Activated CD4-positive, alpha-beta T cell treated with anti-CD3 and anti-CD28 coated beads for 4 hours (primary cell): ENCODE measurements around the gene ARID5B.

Experiments used
- DNase-seq, 2 donors: peaks; one replicate each; pipeline ENCODE4 v3.0.0-alpha.2; 2020

ARID5B gene

DNA sequence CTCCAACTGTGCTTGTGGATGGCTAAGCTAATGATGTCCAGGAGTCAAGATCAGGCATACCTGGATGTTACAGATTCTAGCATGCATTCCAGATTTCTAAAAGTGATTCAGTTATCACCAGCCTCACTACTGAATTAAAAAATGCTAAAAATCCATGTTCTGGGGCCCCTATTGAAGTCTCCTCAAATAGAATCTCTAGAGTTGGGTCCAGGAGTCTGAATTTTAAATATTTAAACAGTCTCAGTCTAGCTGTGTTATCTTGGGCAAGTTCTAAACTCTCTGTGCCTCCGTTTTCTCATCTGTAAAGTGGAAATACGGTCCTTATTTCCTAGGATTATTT lies 5.0 kb downstream of the ARID5B start:
- DNase-seq: no peak

DNA sequence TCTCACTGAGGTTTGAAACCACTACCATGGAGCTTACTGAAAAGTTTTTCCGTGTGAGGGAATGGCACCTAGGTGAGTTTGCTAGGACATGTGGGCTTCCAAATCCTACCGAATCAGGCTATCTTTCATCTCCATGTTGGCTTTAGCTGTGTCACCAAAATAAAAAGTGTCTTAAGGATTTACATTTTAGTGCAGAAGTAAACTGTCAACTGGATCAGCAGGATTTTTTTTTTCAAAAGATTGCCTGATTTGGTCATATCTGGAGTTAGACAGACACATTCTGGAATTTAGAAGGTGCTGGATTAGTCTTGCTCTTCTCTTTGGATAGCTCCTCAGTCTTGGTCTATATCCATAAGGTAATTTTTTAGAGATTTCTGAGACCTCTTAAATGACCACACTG lies 5.5 kb downstream of the ARID5B start:
- DNase-seq: no peak

DNA sequence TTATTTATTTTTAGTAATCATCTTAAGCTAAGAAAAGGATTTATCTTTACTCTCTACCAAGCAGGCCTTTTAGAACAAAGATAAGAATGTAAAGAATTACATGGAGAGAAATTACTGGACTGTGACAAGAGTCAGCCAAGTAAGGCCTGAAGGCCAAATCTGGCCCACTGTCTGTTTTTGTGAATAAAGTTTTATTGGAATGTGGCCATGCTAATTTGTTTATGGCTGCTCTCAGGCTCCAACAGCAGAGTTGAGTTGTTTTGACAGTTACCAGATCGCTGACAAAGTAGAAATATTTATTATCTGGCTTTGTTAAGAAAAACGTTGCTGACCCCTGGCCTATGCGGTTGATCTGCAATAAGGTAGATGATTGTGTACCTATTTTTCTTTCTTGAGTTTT lies 6.1 kb downstream of the ARID5B start:
- DNase-seq: no peak

DNA sequence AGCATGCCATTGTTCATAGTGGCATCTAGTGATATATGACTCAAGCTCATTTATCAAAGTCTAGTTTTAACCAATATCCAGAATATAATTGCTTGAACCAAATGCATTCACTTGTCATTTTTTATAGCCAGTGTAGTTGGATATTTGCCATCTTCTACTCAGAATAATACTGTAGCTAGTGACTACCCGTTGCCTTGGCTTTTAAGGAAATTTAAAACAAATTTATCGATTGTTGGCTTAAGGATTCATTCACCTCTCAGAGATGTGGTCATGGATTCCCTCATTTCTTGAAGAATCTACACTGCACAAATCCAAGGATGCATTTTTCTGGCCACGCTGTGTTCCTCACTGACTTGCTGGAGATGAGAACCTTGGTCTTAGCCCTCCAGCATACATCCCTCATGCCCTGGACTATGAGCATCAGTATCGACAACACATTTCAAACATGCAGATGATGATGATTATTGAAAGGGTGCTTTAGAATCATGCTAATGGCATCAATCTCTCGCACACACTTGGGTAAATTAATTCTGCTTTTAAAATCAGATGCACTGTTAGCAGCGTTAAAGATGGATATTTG lies 8.8 kb downstream of the ARID5B start:
- DNase-seq: no peak

DNA sequence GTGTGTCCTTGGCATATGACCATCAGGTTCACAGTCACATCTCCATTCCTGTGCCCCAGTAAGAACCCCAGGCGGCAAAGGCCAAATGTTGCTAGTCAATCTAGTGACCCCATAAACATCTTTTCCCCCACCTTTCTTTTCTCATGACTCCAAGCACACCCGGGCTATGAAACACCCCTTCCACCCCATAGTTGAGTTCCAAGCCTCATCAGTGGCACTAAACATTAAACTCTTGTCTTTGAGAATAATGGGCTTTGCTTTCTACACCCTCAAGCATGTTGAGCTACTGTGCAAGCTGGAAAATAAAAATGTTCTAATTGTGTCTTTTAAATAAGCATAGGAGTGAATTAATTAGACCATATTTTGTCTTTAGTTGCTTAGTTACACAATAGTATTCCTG lies 9.4 kb downstream of the ARID5B start:
- DNase-seq: no peak

DNA sequence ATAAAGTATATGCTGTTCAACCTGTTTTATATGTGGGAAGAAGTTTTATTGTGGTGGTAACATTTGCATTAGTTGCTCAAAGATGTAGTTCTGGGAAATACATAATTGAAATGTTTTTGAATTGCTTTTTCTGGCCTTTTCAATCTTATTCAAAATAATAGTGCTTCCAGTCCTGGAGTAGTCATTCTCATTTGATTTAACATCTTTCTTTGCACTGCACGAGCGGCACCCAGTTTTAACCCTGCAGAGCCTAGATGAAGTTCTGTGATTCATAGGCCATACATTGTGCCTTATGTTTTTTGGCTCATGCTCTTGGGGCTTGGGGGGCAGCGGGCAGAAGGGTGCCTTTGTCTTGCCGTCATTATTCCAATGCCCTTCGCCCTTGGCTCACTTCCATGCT lies 9.9 kb downstream of the ARID5B start:
- DNase-seq: no peak

DNA sequence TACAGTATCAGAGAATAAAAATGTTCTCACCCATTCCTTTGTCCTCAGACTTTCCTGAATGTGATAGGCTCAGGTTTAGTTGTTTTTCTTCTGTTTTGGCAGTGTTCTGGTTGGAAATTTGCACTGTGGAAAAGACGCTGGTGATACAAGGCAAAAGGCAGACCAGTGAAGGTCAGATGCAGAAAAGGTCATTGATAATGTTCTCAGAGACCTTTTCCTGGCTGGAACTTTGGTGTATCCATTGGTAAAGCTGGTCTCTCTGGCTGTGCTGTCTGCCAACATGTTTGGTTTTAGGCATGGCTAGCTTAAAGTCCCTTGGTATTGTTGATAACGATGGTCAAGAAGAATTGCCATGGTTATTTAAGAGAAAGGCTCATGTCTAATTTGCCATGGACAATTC lies 11.5 kb downstream of the ARID5B start:
- no peak for DNase-seq

DNA sequence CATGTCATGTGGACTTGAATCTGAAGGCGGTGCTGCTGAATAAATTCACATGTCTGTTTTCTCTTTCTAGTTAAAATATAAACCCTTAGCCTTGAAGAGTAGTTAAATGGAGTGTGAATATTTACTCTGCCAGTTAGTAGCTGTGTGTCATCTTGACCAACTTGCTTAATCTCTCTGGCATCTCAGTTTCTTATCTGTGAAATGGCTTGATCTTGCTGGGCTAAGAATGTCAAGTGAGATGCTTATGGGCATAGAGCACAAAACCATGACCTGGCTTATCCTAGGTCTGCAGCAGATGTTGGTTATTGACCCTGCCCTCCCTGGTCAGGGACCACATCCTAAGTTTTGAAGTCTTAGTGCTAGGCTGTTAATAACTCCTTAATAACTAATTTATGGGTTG lies 16.6 kb downstream of the ARID5B start:
- no peak for DNase-seq

DNA sequence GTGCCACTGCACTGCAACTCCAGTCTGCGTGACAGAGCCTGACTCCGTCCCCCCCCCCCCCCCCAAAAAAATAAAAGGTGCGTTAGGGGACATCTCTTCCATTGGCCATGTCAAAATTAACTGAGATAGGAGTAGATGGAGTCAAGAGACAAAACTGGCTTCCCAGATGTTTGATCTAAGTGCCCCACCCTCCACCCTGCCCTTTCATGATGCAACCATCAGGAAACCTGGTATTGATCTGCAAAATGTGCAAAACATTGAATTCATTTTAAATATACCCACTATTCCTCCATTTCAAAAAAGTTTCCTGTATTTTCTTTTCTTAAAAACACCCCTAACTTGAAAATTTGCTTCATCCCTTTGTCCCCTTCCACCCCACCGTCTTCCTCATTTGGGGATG lies 17.5 kb downstream of the ARID5B start:
- DNase-seq: no peak

DNA sequence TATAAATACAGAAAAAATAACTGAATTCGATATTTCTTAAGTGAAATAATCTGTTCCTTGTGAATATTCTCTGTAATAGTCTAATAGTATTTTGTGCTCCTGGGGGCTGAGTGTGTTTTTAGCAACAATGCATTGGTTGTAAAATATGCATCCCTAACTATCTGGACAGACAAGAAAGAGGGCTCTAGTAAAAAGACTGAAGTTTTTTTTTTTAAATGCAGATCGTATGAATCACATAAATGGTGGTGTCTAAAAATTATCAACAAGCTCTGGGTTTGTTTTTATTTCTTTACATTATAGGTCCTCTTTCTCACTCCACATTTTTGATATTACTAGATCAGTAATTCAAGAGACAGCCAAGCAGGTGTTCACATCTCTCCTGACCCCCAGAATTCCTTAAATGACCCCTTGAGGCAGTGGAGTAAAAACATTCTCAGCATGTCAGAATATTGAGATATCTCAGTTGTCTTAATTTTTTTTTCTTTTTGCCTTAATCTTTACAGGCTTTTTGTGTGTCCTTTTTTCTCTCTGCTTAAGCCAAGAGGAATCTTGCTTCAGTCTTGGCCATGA lies 18.2 kb downstream of the ARID5B start:
- DNase-seq: no peak

DNA sequence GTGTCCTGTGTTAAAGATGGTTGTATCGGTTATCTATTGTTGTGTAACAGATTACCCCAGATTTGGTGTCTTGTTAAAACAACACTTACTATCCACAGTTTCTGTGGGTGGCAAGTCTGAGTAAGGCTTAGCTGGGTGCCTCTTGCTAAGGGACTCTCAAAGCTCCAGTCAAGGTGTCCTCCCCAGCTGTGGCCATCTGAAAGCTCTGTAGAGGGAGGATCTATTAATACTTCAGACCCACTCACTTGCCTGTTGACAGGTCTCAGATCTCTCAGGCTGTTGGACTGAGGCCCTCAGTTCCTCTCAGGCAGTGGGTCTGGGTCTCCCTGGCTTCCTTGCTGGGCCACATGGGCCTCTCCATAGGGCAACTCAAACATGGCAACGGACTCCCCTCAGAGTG lies 19.6 kb downstream of the ARID5B start:
- no peak for DNase-seq

DNA sequence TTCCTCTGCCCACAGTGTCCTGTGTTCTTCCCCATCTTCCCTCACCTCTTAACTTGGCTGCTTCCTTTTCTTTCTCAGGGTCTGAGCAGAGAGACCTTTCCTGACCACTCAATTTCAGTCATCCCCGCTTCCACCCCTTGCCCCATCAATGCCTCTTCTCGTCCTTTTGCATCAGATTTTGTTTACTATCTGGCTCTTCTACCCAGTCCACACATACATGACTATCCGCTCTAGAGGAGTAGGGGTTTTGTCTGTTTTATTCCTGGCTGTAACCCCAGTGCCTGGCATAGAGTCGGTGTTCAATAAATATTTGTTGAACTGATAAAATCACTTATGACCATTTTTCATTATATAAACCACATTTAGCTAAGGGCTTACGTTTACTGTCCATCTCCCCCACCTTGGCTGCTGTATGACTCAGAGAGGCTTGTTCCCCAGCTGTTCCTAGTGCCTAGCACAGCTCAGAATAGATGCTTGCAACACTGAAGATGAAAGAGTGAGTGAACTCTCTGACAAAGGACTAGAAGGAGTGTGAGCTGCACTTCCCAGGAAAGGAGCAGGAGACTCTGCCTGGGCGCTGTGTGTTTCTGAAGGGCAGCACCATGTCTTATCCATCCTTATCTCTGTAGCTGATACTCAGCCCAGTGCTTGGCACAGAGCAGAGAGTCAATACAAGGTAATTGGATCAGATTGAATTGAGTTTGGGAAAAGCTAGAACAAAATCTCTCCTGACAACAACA lies 21.9 kb downstream of the ARID5B start:
- DNase-seq: no peak

DNA sequence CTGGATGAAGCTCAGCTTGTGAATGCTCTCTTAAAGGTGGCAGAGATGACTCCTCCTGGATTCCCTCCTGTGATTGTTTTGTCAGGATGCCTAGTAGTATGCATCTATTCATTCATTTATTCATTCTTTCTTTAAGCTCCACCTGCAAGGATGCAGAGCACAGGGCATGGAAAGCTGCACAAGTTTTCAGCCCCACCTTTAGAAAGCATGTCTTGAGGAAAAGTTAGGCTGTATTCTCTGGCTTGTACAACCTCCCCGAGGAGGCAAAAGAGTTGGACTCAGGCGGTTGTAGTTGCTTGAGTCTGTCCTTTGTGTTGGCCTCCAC lies 22.4 kb downstream of the ARID5B start:
- no peak for DNase-seq

DNA sequence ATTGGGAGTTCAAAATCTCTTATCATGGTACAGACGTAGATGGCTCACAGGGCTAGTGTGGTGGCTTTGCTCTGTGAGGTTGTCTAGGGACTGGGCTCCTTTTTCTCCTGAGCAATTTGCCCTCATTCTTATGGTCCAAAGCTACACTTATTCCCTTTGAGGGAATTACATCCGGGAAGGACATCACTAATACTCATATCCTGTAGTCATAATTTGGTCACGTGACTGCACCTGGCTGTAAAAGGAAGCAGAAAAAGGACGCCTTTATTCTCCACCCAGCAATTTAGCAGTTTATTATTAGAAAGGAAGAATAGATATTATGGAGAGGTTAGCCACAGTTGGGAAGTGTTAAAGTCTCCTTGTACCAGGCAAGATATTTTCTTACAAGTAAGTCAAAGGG lies 28.1 kb downstream of the ARID5B start:
- DNase-seq: no peak

DNA sequence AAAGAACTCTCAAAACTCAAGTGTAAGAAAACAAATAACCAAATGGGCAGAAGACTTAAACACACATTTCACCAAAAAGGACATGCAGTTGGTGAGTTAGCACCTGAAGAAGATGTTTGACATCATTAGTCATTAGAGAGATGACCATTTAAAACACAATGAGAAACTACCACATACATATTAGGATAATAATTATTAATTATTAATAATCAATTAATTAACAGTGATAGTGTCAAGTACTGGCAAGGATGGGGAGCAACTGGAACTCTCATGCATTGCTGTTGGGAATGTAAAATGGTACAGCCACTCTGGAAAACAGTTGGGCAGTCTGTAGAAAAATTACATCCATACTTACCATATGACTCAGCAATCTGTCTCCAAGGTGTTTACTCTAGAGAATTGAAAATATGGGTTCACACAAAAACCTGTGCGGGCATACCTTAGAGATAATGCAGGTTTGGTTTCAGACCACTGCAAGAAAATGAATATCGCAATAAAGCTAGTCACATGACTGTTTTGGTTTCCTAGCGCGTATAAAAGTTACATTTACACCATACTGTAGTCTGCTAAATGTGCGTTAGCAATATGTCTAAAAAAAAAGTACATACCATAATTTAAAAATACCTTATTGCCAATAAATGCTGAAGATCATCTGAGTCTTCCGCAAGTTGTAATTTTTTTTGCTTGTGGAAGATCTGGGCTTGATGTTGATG lies 30.3 kb downstream of the ARID5B start:
- no peak for DNase-seq

DNA sequence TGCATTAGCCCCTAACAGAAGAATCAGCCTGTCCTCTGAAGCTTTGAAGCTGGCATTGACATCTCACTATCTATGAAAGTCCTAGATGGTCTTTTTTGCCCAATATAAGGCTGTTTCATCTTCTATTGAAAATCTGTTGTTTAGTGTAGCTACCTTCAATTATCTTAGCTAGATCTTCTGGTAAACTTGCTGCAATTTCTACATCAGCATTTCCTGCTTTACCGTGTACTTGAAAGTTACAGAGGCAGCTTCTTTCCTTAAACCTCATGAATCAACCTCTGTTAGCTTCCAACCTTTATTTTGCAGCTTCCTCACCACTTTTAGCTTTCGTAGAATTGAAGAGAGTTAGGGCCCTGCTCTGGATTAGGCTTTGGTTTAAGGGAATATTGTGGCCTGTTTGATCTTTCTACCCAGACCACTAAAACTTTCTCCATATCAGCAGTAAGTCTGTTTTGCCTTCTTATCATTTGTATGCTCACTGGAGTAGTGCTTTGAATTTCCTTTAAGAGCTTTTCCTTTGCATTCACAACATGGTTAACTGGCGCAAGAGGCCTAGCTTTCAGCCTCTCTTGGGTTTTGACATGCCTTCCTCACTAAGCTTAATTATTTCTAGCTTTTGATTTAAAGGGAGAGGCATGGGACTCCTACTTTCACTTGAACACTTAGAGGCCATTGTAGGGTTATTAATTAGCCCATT lies 32.5 kb downstream of the ARID5B start:
- no peak for DNase-seq

DNA sequence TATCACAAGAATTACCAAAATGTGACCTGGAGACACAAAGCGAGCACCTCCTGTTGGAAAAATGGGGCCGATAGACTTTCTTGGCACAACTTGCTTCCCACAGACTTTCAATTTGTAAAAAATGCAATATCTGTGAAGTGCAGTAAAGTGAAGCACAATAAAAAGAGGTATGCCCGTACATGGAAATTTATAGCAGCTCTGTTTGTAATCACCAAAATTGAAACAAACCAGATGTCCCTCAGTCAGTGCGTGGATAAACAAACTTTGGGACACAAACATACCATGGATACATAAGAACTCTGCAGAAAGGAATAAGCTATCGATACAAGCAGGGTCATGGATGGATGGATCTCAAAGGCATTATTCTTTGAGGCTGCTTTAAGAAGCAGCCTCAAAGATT lies 33.6 kb downstream of the ARID5B start:
- no peak for DNase-seq

DNA sequence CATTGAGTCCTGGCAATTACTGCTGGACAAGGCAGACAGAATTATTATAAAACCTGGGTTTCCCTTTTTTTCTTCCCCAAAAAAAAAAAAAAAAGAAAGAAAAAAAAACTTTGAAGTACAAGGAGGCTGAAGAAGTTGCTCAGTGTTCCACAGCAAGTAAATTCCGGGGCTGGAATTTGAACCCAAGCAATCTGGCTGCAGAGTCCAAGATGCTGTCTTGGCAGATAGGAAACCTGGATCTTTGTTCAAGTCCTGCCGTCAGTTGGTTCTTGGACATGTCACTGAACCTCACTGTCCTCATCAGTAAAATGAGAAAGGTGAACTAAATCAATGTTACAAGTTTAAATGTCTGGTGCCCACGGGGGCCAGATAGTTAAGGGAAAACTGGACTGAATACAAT lies 35.3 kb downstream of the ARID5B start:
- no peak for DNase-seq

DNA sequence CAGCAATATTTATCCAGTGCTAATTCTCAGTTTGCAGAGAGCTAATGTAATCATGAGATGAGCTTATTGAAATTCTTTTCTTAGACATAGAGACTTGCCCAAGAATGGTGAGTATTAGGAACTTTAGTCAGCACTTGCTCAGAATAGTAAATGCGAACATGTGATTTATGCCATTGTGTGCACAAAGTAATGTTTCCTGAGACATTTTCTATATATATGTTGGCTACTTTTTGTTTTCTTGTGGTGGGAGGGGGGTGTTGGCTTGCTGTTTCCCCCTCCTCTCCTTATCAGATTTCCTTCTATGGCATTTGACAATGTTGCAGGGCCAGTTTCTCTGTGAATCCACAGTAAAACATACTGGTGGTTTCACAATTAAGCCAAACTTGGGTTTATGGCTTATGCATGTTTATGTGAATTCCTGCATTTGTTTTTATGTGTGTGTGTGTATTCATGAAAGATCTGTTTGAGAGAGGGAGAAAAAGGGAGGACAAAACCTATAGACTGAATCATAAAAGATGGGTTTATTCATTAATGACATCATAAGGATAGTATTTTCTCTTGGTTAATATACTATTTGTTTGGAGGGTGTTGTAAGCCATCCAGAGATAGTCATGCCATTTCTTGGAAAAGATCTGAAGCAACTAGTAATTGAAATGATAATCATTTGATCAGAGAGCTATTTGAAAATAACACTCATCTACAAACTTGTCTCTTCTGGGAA lies 36.3 kb downstream of the ARID5B start:
- DNase-seq: no peak

DNA sequence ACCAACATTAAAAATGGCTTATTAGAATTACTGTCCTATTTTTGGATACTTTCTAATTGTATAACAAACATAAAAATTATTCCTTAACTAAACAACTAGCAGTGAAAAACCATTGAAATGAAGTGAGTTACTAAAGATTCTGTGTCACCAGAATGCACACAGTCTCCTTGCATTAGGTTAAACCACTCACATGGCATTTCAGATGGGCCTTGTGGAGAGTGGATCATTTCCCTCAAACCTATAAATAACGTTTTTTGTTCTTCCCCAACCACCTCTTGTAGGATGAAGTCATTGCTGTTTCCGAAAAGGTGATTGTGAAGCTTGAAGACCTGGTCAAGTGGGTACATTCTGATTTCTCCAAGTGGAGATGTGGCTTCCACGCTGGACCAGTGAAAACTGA lies 38.4 kb downstream of the ARID5B start:
- no peak for DNase-seq

DNA sequence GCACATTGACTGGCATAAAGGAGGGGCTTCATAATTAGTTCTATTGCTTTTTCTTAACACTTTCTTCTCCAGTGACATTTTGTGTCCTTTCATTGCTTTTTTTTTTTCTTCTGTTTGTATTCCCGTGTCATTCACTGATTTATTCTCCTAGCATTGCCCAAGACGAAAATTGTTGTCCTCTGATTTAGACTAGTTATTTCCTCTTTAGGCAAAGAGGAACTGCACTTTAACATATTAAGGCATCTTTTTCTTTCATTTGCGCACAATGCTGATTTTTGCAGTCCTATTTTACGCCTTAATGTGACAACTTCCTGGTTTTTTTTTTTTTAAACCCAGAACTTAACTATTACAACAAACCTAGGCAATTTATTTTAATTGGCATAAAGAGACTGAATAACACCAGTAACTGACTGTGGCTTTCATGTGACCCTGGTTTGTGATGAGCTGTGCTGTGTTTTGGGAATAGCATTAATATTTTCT lies 39.7 kb downstream of the ARID5B start:
- DNase-seq: no peak

DNA sequence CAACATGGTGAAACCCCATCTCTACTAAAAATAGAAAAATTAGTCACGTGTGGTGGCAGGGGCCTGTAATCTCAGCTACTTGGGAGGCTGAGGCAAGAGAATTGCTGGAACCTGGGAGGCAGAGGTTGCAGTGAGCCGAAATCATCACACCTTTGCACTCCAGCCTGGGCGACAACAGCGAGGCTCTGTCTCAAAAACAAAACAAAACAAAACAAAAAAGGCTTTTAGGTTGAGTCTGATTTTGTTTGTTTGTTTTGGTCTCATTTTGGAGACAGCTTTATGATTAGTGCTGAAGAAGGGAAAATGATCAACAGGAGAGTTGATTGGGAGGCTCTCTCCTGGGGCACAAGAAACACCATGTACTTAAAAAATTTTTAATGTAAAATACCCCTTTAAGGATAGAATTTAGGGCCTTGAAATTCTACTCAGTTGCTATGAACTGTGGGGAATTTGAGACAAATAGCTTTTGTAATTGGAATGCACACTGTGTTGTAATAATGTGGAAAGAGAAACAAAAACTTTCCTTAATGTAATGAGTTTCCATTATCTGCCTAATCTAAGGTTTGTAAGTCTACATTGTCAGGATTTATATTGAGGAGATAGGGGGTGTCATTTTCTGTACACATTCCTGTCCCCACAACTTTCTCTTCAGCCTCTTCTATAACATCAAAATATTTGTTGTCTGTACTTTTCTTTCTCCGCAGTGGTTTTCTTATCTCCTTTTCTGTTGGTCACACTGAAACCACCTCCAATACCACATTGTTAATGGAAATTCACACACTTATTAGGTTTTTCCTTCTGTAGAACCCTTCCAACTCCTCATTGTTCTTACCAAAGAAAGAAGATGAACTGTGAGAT lies 41.3 kb downstream of the ARID5B start:
- no peak for DNase-seq
